Stimulated activated CD4-positive, alpha-beta T cell treated with anti-CD3 and anti-CD28 coated beads, Interleukin-15, amount 100 ng/mL, for 24 hours (primary cell): ENCODE data around the gene SF1.

Source experiments
- DNase-seq: peaks from one replicate; pipeline ENCODE4 v3.0.0-alpha.2; 2020

SF1 gene

DNA sequence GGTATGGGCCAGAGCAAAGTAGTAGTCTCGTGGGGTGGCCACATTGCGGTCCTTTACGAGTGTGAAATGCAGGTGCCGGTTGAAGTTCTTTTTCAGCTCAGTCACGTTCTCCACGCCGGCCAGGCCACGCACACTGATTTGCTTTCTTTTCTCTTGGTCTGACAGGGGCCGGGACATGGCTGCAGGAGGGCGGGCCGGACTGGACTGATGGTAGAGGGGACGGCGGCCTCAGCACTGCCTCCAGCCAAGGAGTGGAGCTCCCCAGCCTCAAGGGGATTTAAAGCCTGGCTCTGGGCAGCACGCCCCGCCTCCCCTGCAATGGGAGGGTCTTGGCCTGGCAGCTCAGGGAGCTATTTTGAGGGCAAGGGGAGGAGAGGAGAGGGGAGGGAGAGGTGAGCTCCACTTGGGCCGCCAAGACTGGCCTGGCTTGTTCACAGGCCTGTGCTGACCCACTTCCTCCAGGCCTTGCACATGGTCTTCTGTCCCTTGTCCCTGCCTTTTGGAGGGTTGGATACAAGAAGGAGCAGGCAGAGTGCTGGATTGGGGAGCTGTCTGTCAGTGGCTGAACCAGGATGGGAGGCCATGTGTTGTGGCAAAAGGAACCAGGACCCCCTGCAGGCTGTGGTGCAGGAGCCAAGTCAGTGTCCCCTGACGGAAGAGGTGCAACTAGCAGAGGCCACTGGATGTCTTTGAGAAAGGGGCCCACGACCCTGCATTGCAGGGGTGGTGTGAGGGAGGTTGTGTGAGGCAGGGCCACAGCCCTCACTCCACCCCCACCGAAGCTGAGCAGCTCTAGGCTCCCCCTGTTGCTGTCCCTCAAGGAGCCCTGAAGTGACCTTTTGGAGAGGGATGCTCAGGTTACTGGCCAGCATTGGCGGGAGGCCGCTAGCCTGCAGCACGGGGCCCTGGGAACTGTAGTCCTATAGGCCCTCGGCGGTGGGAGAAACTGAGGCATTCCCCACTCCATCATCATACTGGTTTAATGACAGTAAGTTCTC lies 18.3 kb downstream of the SF1 start, which contains the start of gene PYGM:
Gene PYGM, minus strand, starts transcription at position 253 of the 998 bp plus-strand sequence. Its CDS starts 76 bp downstream, at position 177.
- DNase-seq, result peak; percentile 27

DNA sequence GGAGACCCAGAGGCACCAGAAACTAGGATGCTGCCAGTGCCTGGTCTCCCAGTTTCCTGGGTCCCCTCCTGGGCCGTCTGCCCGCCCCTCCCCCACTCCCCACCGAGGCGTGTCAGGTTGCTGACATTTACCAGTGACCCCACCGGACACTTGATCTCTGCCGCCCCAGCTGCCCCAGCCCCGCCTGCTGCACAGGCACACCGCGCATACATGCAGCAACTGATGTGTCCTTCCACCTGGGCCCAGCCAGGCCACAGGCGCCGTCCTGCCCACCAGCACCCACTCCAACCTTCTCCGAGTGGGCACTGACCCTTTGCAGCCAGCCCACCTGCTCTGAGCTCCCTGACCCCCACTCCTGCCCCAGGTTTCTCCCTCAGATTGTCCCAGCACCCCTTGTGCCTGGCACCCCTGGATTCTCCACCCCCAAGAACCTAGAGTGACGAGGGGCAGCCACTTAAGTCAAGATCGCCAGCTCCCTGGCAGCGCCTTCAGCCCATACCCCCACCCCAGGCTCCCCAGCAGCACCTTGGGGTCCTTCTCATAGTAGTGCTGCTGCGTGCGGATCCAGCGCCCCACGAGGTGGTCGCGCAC lies 19.1 kb downstream of the SF1 start:
- DNase-seq, result no peak

DNA sequence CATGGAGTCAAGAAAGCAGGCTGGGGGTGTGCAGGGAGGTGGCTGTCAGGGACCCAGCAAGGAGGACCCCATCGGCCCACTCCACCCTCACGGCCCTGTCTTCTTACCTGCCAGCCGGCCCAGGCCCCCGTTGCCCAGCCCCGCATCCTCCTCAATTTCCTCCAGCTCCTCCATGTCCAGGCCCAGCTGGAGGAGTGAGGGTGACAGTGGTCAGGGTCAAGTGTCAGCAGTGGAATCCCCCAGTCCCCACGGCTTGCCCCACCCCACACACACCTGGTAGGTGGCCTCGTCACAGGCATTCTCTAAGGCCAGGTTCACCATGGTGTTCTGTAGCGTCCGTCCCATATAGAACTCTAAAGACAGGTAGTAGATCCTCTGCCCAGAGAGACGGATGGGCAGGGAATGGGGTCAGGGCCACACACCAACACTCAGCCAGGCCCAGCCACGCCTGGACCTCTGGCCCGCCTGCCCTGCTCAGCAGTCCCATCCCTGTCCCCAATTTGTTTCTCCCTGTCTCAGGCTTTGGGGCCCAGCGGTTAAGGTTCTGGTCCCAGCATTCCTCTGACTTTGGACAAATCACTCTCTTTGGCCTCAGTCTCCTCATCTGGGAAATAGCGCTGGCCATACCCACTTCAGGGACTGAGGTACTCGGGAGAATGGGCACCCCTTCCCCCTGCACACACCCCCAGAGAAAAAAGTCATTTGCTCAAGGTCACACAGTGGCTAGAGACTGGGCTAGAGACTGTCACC lies 19.8 kb downstream of the SF1 start:
- DNase-seq, result no peak

DNA sequence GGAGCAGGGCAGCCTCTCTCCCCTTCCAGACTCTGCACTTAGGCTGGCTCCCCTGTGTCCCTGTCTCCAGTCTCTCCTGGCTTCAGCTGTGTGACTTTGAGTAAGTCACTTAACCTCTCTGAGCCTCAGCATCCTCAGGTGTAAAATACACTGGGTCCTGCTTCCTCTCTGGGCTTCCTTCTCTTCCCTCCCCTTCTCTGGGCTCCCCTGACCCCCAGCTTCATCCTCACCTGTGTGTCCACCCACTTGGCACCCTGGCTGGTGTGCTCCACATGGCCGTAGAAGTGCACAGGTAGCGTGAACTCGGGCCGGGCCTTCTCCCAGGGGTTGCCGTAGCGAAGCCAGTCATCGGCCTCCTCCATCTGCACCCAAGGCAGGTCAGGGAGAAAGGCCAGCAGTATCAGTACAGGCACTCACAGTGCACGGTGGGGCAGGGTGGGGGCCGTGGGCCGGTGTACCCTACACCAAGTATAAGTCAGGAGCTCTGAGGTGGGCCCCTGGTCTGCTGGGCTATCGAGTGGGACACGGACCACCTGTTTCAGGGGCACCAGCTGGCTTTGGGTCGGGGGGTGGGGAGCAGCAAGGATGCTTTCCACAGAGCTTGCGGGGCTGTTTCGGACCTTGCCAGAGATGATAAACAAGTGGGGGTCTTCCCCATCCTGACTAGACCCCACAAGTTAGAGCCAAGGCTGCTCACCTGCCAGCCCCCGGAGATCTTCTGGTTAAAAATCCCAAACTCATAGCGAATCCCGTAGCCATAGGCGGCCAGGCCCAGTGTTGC lies 20.6 kb downstream of the SF1 start:
- no peak for DNase-seq

DNA sequence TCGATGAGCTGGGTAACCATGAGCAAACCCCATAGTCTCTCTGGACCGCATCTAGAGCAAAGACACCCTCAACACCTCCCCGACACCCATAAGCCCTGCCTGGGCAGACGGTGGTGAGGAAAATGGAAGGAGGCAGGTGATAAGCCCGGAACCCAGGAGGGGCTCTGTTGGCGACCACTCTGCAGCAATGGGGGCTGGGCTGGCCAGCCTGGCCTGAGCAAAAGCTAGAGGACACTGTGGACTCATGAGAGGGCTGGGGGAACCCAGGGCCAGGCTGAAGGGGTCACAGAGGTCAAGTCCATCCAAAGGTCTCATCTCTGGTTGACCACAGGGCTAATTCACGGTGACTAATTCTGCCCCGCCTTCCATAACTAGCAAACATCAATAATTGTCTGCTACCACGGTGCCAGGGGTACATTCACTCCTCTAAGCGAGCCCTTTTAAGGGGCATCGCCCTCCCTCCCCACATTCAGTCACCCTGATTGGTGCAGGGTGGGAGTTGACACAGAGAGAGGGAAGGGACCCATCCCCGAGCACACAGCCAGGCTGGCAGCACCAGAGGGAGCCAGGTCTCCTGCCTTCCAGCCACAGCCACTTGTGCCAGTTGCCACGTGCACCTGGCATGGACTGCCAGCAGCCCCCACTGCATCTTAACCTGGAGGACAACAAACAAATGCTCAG lies 22.5 kb downstream of the SF1 start:
- DNase-seq, result no peak

DNA sequence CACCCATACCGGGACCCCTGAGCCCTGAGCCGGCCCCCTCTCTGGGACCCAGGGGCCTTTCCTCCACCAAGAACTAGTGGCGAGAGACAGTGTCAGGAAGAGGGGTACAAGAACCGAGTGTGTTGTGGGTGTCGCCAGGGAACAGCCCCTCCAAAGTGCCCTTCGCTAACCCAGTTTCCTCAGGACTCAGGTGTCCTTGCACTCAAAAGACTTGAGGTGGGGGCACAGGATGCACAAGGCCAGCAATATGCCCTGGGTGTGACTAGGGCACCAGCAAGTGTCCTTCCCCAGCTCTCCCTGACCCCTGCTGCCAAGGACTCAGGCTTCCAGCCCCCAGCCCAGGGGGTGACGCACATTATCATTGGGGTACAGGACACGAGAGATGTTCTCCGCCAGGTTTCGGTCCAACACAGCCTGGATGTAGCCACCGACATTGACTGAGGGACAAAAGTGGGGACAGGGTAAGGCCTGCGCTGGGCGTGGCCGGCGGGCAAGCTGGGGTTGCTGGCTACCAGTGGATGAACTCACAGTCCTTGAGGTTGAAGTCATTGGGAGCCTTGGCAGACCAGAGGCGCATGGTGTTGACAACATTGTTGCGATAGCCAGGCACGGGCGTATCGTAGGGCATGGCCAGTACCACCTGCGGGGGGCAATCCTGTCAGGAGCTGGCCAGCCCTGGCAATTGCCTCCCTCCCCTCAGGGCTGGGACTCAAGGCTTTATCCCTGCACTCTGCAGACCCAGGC lies 23.3 kb downstream of the SF1 start:
- no peak for DNase-seq

DNA sequence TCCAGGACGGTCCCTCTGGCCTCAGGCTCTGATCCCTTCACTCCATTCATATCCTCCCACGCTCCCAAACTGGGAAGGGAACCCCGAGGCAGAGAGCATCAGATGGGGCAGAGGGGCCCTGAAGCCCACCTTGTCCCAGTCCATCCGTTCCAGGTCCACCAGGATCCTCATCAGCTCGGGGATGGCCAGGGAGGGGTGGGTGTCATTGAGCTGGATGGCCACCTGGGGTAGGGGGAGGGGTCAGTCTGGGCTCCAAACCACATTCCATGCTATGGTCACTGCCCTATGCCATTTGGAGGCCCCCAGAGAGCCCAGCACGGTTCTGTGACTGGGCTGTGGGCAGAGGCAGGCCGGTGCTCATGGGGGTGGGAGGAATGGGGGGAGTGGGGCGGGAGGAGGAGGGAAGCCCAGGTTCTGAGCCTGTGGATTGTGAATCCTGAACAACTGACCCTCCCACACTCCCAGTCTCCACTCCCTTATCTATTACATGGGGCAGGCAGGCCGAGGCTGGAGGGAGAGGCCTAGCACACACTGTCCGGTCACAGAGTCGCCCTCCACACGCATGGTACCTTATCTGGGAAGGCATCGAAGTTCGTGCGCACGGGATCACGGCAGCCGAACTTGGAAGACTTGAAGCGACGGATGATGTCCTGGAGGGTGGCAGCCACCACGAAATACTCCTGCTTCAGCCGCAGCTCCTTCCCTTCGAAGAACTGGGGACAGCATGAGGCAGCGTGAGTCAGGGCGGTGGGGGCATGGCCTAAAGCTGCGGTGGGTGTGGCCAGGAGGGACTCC lies 24.0 kb downstream of the SF1 start:
- DNase-seq, result no peak

DNA sequence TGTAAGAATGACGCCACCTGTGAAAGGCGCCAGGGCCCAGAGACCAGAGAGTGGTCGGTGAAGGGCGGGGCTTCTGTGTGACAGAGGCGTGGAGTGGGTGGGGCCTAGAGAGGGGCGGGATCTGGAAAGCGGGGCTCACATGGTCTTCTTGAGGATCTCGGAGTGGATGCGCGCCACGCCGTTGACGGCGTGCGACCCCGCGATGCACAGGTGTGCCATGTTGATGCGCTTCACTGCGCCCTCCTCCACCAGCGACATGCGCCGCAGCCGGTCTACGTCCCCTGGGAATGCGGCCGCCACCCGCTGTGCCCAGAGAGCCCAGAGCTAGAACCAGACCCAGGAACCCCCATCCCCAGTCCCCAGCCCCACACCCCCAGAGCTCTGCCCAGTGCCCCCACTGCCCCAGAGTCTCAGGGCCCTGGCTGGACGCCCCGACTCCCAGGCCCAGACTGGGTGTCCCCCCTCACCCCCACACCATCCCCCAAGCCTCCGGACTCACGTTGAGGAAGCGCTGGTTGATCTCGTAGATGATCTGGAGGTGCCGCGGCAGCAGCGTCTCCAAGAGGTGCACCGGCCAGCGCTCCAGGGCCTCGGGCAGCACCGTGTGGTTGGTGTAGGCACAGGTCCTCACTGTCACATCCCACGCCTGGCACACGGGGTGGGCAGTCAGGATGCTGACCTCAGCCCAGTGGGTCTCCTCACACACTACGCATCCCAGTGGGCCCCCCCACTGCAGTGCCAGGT lies 24.8 kb downstream of the SF1 start:
- no peak for DNase-seq

DNA sequence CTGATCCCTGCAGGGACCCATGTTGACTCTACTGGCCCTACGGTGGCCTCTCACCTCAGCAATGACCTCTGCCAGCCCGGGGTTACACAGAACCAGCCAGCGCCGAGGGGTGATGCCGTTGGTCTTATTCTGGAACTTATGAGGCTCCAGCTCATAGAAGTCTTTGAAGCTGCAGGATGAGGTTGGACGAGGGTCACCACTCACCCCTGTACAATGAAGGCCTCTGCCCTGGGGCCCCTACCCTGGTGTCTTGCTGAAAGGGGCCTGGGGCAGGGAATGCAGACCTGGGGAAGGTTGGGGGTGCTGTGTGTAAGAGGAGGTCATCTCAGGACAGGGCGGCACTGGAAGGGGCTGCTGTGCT lies 25.3 kb downstream of the SF1 start:
- no peak for DNase-seq

DNA sequence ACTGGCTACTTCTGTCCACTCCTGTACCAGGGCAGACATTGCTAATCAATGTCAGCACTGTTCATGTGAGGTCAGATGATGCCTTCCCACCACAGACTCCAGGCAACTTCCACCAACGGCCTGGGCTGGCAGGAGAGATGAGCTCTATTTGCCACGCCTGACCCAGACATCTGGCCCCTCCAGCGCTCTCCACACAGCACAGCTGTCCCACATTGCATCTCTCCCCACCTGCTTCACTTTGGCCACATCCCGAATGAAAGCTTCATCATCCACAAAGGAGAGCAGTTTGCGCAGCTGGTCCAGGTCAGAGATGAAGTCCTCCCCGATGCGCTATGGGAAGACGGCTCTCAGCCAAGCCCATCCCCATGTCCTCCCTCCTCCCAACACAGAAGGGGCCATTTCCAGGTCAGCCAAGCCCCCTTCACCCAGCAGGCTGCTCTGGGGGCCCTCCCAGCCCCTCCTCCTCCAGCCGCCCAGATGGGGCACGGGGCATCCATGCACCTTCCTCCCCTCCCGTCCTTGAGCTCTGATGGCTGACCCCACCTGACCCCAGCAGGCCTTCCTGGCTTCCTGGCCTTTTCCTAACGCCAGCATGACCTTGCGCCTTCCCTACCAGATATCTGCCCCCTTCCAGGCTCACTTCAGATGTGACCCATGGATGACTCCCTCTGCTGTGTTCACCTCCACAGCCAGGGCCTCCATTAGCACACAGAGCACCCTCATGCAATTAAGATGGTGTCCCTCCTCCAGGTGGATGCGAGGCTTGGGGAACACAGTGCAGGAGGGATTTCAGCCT lies 26.0 kb downstream of the SF1 start:
- DNase-seq, result no peak

DNA sequence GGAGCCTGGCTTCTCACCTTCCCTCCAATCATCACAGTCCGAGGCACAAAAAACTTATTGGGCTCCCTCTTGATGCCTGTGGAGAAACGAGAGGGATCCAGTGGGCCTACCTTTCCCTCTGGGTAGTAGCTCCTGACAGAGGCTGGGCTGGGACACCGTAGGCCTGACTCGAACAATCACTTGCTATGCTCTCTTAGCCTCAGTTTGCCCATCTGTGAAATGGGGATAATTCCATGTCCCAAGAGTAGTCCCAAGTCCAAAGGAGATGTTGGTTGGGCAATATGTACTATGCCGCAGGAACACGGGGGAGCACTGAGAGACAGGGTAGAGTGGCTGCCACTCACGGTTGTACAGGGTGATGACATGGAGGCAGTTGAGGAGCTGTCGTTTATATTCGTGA lies 26.8 kb downstream of the SF1 start:
- no peak for DNase-seq

DNA sequence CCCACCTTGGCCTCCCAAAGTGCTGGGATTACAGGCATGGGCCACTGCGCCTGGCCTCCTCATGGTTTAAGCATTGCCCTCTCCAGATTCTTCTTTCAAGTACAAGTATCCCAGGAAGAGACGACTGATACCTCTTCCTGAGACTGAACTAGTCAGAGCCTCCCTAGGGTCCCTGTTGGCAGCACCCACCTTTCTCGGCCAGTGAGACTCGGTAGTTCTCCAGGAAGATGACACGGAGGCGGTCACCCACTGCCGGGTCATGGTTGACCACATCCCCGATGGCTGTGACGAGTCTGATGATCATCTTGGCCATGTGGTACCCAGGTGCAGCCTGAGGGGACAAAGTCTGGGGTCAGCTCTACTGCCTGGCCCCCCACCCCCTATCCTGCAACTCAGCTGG lies 27.2 kb downstream of the SF1 start:
- DNase-seq, result no peak

DNA sequence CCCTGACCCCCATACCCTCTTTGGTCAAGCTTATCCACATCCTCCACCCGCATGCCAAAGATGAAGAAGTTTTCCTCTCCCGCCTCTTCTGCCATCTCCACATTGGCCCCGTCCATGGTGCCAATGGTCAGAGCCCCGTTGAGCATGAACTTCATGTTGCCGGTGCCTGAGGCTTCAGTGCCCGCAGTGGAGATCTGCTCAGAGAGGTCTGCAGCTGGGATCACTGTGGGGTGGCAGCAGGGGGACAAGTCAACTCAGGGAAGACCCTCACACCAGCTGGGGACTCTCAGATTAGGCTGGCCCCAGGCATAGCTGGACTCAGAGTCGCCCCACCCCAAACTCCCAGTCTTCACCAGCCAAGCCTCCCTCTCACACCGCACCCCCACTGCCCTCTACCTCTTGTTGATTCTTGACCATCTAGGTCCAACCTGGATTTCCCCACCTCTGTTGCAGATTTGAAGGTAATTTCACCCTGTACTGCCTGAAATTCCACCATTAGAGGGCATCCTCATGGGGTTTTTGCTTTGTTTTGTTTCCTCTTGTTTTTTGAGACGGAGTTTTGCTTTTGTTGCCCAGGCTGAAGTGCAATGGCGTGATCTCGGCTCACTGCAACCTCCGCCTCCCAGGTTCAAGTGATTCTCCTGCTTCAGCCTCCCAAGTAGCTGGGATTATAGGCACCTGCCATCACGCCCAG lies 27.8 kb downstream of the SF1 start:
- no peak for DNase-seq

DNA sequence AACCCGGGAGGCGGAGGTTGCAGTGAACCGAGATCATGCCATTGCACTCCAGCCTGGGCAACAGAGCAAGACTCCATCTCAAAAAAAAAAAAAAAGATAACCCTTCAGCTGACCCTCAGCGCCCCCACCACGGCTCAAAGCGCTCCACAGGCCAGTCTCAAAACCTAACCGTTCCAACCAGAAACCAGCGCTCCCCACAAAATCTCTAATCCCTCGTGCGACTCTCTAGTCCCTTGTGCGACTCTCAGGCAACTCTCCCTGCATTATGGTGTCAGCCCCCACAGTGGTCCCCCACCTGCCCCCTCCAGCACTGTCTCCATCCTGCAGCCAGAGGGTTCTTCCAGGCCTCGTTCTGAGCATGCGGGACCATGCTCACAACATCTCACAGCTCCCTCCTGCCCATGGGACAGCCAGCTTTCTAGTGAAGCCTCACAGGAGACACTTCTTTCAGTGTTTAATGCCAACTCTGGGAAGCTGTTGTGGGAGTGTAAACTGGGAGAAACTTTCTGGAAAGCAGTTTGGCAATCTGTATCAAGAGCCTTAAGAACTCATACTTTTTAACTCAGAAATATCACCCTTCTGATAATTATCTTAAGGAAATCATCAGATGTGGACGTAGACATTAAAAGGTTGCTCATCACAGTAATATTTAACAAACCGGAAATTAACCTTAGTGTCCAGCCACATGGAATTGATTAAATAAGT lies 30.2 kb downstream of the SF1 start:
- DNase-seq, result no peak

DNA sequence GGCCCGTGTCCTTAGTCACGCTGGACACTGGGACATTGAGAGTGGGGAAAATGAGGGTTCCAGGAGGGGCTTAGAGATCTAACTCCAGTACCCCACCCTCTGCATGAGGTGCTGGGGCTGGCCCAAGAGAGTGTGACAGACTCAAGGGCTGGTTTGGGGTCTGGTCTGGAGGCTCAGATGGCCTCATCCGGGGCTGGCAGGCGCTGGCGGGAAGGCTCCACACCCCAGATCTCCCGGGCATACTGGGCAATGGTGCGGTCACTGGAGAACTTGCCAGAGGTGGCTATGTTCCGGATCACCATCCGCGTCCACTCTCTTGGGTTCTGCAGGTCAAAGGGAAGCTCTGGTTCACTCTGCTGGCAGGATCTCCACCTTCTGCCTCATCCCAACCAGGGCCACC lies 31.9 kb downstream of the SF1 start:
- no peak for DNase-seq

DNA sequence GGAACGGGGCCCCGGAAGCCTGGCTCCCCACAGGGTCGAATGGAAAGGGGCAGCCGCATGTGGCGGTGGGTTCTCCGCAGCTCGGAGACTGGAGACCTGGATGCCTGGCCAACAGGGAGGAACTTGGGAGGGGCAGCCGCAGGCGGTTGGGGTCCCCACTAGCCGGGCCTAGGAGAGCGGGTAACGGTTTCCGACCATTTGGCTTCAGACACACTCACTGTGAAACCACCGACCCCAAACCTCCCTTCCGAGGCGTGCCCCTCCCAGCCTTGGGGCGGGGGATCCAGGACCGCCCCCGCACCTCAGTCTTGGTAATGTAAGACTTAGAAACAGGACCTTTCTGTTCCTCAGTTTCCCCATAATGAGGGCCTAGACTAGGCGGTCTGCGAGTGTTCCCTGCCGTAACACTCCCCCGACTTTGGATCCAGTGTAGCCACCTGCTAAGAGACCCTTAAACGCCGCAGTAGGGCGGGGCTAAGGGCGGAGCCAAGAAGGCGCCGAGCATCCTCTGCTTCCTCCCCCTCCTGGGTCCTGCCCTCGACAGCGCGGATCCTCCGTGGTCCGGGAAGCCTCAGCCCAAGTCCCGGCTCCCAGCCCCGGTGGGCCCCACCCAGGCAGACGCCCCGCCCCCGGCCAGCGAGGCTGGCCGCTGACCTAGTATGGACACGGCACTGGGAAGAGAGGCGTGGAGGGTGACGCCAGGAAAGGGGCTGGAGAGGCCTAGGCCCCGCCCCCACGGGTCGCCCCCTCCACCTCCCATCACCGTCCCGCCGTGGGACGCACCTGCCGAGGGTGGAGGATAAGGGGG lies 32.6 kb downstream of the SF1 start:
- DNase-seq, result peak; percentile 68

DNA sequence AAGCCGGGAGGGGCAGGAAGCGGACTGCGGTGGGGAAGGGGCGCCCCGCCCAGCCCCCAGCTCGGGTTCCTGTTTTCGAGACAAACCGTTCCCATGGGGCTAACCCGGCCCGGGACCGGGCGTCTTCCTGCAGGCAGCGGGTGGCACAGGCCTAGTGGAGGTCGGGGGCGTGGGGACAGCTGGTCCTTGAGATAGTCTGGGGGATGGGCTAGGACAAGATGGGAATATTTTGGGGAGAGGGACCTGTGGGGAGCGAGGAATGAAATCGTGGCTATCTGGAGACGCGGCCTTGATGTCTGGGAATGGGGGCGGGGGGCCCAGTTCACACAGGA lies 33.2 kb downstream of the SF1 start:
- DNase-seq, result peak; percentile 63
